Gastroesophageal sphincter (tissue), 3 donors: ENCODE results near the gene DPP6.

ENCODE experiments used
- POLR2AphosphoS5 ChIP-seq: sonication (generic); formaldehyde crosslinking; IDR thresholded peaks from one replicate; pipeline ENCODE4 v1.6.1; 2017; ENCODE audit warnings: antibody characterized with exemption
- TF ChIP-seq, protein P1 (sequence below), 4 experiments: fragments of 200-600 bp in 2 of 4; fragments of 450-650 bp in 2 of 4; sonication (generic) in 1 of 4; IDR thresholded peaks; one replicate each; pipeline ENCODE4 v1.5.1; 2017 to 2019; ENCODE audit warnings: antibody characterized with exemption in 4 of 4, mild to moderate bottlenecking in 2 of 4, moderate library complexity in 2 of 4

DNA sequence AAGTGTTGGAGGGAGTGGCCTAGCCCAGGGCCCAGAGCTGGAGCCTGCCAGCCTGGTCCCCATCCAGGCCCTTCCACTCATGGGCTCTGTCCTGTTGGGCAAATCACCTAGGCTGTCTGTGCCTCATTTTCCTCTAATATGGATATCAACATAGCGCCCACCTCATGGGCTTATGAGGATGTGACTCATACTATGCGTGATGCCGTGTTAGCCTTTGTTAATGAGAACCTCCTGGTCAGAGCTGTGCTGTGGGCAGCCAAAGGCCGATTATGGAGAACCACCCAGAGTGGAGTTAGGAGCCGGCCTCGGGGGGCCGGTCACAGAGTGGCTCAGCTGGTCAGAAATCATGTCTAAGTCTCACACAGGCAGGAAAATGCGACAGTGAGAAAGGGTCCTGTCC lies 644.4 kb downstream of the DPP6 start:
- TF ChIP-seq POLR2AphosphoS5: no peak
- TF ChIP-seq, protein P1, sequence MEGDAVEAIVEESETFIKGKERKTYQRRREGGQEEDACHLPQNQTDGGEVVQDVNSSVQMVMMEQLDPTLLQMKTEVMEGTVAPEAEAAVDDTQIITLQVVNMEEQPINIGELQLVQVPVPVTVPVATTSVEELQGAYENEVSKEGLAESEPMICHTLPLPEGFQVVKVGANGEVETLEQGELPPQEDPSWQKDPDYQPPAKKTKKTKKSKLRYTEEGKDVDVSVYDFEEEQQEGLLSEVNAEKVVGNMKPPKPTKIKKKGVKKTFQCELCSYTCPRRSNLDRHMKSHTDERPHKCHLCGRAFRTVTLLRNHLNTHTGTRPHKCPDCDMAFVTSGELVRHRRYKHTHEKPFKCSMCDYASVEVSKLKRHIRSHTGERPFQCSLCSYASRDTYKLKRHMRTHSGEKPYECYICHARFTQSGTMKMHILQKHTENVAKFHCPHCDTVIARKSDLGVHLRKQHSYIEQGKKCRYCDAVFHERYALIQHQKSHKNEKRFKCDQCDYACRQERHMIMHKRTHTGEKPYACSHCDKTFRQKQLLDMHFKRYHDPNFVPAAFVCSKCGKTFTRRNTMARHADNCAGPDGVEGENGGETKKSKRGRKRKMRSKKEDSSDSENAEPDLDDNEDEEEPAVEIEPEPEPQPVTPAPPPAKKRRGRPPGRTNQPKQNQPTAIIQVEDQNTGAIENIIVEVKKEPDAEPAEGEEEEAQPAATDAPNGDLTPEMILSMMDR (IDR thresholded peaks at IDR 0.05): no peak
